Testis (tissue), 2 donors: ENCODE data around the gene GTPBP4.

Experiments
- CTCF ChIP-seq, 3 experiments: fragments of 450-650 bp in 2 of 3; fragments of 200-600 bp in 1 of 3; sonication (generic) in 1 of 3; IDR thresholded peaks; one replicate each; pipeline ENCODE4 v1.5.1; 2016 to 2019; ENCODE audit warnings: antibody characterized with exemption in 3 of 3, mild to moderate bottlenecking in 2 of 3, moderate library complexity in 1 of 3
- POLR2A ChIP-seq: fragments of 450-650 bp; IDR thresholded peaks from one replicate; pipeline ENCODE4 v1.6.1; 2017; ENCODE audit warnings: antibody characterized with exemption, mild to moderate bottlenecking, moderate library complexity

- TF ChIP-seq CTCF (IDR thresholded peaks at IDR 0.05) = no peak
- no peak for TF ChIP-seq POLR2A
Observed at GRCh38 chr10:955820-956217, 32.4 kb upstream of the GTPBP4 start.
